Measurements from ENCODE around the gene RAD51B.

RAD51B gene

GRCh38 chr14:68439676-68440075 is 620.1 kb downstream of the RAD51B start:
- no peaks in the 10 kb centered on the region for H3K27me3 ChIP-seq (ENCODE audit: insufficient read depth, insufficient read length)
- no peaks in the 10 kb centered on the region for H3K36me3 ChIP-seq (ENCODE audit: insufficient read depth, insufficient read length, low read length)
- no peaks in the 10 kb centered on the region for H3K4me1 ChIP-seq (ENCODE audit: insufficient read depth, insufficient read length)
- H3K9me3 ChIP-seq (ENCODE audit: insufficient read depth, low read length) = 0 out of 2 replicates have a peak, but pooled peaks cover 3% of the 10 kb centered on the region
- H3K4me3 ChIP-seq (ENCODE audit: insufficient read length, low read depth) = no peak overlapping the region
- no peak for TF ChIP-seq ZNF274 (IDR thresholded peaks at IDR 0.05; ENCODE audit: low read depth, low read length)
- no peak for TF ChIP-seq SUZ12 (IDR thresholded peaks at IDR 0.05; ENCODE audit: extremely low read depth, insufficient read depth, insufficient read length)
- TF ChIP-seq YY1 (IDR thresholded peaks at IDR 0.05; ENCODE audit: insufficient read depth, insufficient read length) = no peak
- no peak overlapping the region for H3K9ac ChIP-seq (ENCODE audit: insufficient read length, low read depth)
- no peak for DNase-seq (ENCODE audit: low read depth, low spot score)

- TF ChIP-seq ZNF274 (IDR thresholded peaks at IDR 0.05; ENCODE audit: low read depth, low read length) (no peak), SUZ12 (IDR thresholded peaks at IDR 0.05; ENCODE audit: extremely low read depth, insufficient read depth, insufficient read length) (no peak), YY1 (IDR thresholded peaks at IDR 0.05; ENCODE audit: insufficient read depth, insufficient read length) (no peak)
- no peaks in the 10 kb centered on the region for H3K27me3 ChIP-seq (ENCODE audit: insufficient read depth, insufficient read length)
These were observed 621.2 kb downstream of the RAD51B start for GRCh38 chr14:68440820-68441219.

GRCh38 chr14:68441542-68441941 is 622.0 kb downstream of the RAD51B start:
- H3K27me3 ChIP-seq (ENCODE audit: insufficient read depth, insufficient read length) = no peaks in the 10 kb centered on the region

More at GRCh38 chr14:68440820-68441219, 621.2 kb downstream of the RAD51B start:
- Histone ChIP-seq H3K36me3 (ENCODE audit: insufficient read depth, insufficient read length, low read length) (no peaks in the 10 kb centered on the region), H3K9ac (ENCODE audit: insufficient read length, low read depth) (no peak overlapping the region), H3K4me1 (ENCODE audit: insufficient read depth, insufficient read length) (no peaks in the 10 kb centered on the region), H3K9me3 (ENCODE audit: insufficient read depth, low read length) (no peaks in the 10 kb centered on the region), H3K4me3 (ENCODE audit: insufficient read length, low read depth) (no peak overlapping the region)
- no peak for DNase-seq (ENCODE audit: low read depth, low spot score)

GRCh38 chr14:68442828-68443629 is 623.5 kb downstream of the RAD51B start:
- Histone ChIP-seq H3K36me3 (ENCODE audit: insufficient read depth, insufficient read length, low read length) (no peaks in the 10 kb centered on the region), H3K4me3 (ENCODE audit: insufficient read length, low read depth) (no peak overlapping the region), H3K4me1 (ENCODE audit: insufficient read depth, insufficient read length) (no peaks in the 10 kb centered on the region), H3K9me3 (ENCODE audit: insufficient read depth, low read length) (no peaks in the 10 kb centered on the region), H3K9ac (ENCODE audit: insufficient read length, low read depth) (no peak overlapping the region), H3K27me3 (ENCODE audit: insufficient read depth, insufficient read length) (no peaks in the 10 kb centered on the region)
- DNase-seq (ENCODE audit: low read depth, low spot score) = no peak
- TF ChIP-seq ZNF274 (IDR thresholded peaks at IDR 0.05; ENCODE audit: low read depth, low read length) (no peak), SUZ12 (IDR thresholded peaks at IDR 0.05; ENCODE audit: extremely low read depth, insufficient read depth, insufficient read length) (no peak), YY1 (IDR thresholded peaks at IDR 0.05; ENCODE audit: insufficient read depth, insufficient read length) (no peak)

More at GRCh38 chr14:68441542-68441941, 622.0 kb downstream of the RAD51B start:
- TF ChIP-seq SUZ12 (IDR thresholded peaks at IDR 0.05; ENCODE audit: extremely low read depth, insufficient read depth, insufficient read length) = no peak
- TF ChIP-seq YY1 (IDR thresholded peaks at IDR 0.05; ENCODE audit: insufficient read depth, insufficient read length) = no peak
- TF ChIP-seq ZNF274 (IDR thresholded peaks at IDR 0.05; ENCODE audit: low read depth, low read length) = no peak
- H3K36me3 ChIP-seq (ENCODE audit: insufficient read depth, insufficient read length, low read length) = no peaks in the 10 kb centered on the region
- no peaks in the 10 kb centered on the region for H3K9me3 ChIP-seq (ENCODE audit: insufficient read depth, low read length)
- no peak overlapping the region for H3K9ac ChIP-seq (ENCODE audit: insufficient read length, low read depth)
- H3K4me1 ChIP-seq (ENCODE audit: insufficient read depth, insufficient read length) = no peaks in the 10 kb centered on the region
- no peak overlapping the region for H3K4me3 ChIP-seq (ENCODE audit: insufficient read length, low read depth)
- no peak for DNase-seq (ENCODE audit: low read depth, low spot score)

GRCh38 chr14:68444449-68445168 is 625.0 kb downstream of the RAD51B start:
- Histone ChIP-seq H3K4me1 (ENCODE audit: insufficient read depth, insufficient read length) (no peaks in the 10 kb centered on the region), H3K9me3 (ENCODE audit: insufficient read depth, low read length) (no peaks in the 10 kb centered on the region), H3K27me3 (ENCODE audit: insufficient read depth, insufficient read length) (no peaks in the 10 kb centered on the region), H3K9ac (ENCODE audit: insufficient read length, low read depth) (no peak overlapping the region), H3K36me3 (ENCODE audit: insufficient read depth, insufficient read length, low read length) (no peaks in the 10 kb centered on the region), H3K4me3 (ENCODE audit: insufficient read length, low read depth) (no peak overlapping the region)
- TF ChIP-seq SUZ12 (IDR thresholded peaks at IDR 0.05; ENCODE audit: extremely low read depth, insufficient read depth, insufficient read length) (no peak), YY1 (IDR thresholded peaks at IDR 0.05; ENCODE audit: insufficient read depth, insufficient read length) (no peak), ZNF274 (IDR thresholded peaks at IDR 0.05; ENCODE audit: low read depth, low read length) (no peak)
- no peak for DNase-seq (ENCODE audit: low read depth, low spot score)

- Histone ChIP-seq H3K9me3 (ENCODE audit: insufficient read depth, low read length) (no peaks in the 10 kb centered on the region), H3K4me1 (ENCODE audit: insufficient read depth, insufficient read length) (peaks cover 2% of the 10 kb centered on the region), H3K9ac (ENCODE audit: insufficient read length, low read depth) (no peak overlapping the region), H3K4me3 (ENCODE audit: insufficient read length, low read depth) (no peak overlapping the region), H3K27me3 (ENCODE audit: insufficient read depth, insufficient read length) (no peaks in the 10 kb centered on the region), H3K36me3 (ENCODE audit: insufficient read depth, insufficient read length, low read length) (no peaks in the 10 kb centered on the region)
- TF ChIP-seq YY1 (IDR thresholded peaks at IDR 0.05; ENCODE audit: insufficient read depth, insufficient read length) (no peak), ZNF274 (IDR thresholded peaks at IDR 0.05; ENCODE audit: low read depth, low read length) (no peak), SUZ12 (IDR thresholded peaks at IDR 0.05; ENCODE audit: extremely low read depth, insufficient read depth, insufficient read length) (no peak)
- no peak for DNase-seq (ENCODE audit: low read depth, low spot score)
These were observed 626.9 kb downstream of the RAD51B start for GRCh38 chr14:68446243-68447040.
